Endothelial cell of umbilical vein (primary cell): ENCODE measurements around the gene WNT11. TPM values are rescaled to one million over a fixed set of nuclear protein-coding genes. Genes with fewer than 3 reads are reported as not detected.

ENCODE experiments used
- BruUV-seq: library from RNA; stranded (reverse); fragments of 400-500 nt; replicated peaks from 2 replicates; lab custom pipeline; 2021; lab: Mats Ljungman, UMichigan
- CTCF ChIA-PET: fragments of 300-600, 350-600 bp; sonication (Branson Sonifier 250); formaldehyde crosslinking; loops from one replicate; lab custom pipeline; 2021; ENCODE audit warnings: antibody characterized with exemption, inconsistent platforms; lab: Charles Lee
- POLR2A ChIA-PET: fragments of 300-600, 350-600 bp; sonication (Branson Sonifier 250); formaldehyde crosslinking; loops from one replicate; lab custom pipeline; 2021; ENCODE audit warnings: antibody characterized with exemption, inconsistent platforms; lab: Charles Lee
- DNase-seq: peaks from one replicate; pipeline ENCODE4 v3.0.0-alpha.2; 2011; ENCODE audit warnings: low read depth, low spot score
- FAIRE-seq: peaks from 2 replicates; lab custom pipeline; 2011; peaks lifted over from hg19 to GRCh38; lab: Jason Lieb, UNC
- H2AFZ ChIP-seq: 2 replicates; pipeline ENCODE4 v1.6.0; 2012; ENCODE audit warnings: low read depth, low read length, control low read depth, inconsistent platforms
- H3K27ac ChIP-seq: 2 replicates; pipeline ENCODE4 v1.5.1; 2011; ENCODE audit warnings: low read depth, mild to moderate bottlenecking, control low read depth, low read length, moderate library complexity; ENCODE audit not compliant: insufficient read depth
- H3K27me3 ChIP-seq, 2 experiments: 2 replicates each; pipeline versions ENCODE4 v1.6.0 to v1.6.1; 2011; ENCODE audit warnings: low read length in 2 of 2, mixed read lengths in 1 of 2; ENCODE audit not compliant: control insufficient read depth in 2 of 2, insufficient read depth in 2 of 2
- H3K36me3 ChIP-seq, 2 experiments: 2 replicates in 1 of 2; 3 replicates in 1 of 2; pipeline ENCODE4 v1.5.1; 2011; ENCODE audit warnings: low read length in 2 of 2, mild to moderate bottlenecking in 1 of 2, moderate library complexity in 1 of 2; ENCODE audit not compliant: control insufficient read depth in 2 of 2, insufficient read depth in 2 of 2; ENCODE audit errors: extremely low read depth in 1 of 2
- H3K4me1 ChIP-seq: 3 replicates; pipeline ENCODE4 v1.5.1; 2011; ENCODE audit warnings: mild to moderate bottlenecking, low read length; ENCODE audit not compliant: control insufficient read depth, insufficient read depth; ENCODE audit errors: extremely low read depth
- H3K4me2 ChIP-seq: 2 replicates; pipeline ENCODE4 v1.6.1; 2011; ENCODE audit warnings: low read length, control low read depth, mixed read lengths; ENCODE audit not compliant: insufficient read depth
- H3K4me3 ChIP-seq, 3 experiments: fragments of 200-600 bp in 1 of 3; sonication (generic), shearing (Covaris generic) in 1 of 3; replicated peaks in 1 of 3; 2 replicates each; pipeline ENCODE4 v1.5.1; 2011 to 2016; ENCODE audit warnings: control low read depth in 3 of 3, low read length in 3 of 3, mild to moderate bottlenecking in 2 of 3, inconsistent platforms in 1 of 3, low read depth in 1 of 3, moderate library complexity in 1 of 3; ENCODE audit not compliant: insufficient read depth in 1 of 3
- H3K79me2 ChIP-seq: 2 replicates; pipeline ENCODE4 v1.6.0; 2012; ENCODE audit warnings: low read length, inconsistent platforms; ENCODE audit not compliant: control insufficient read depth, insufficient read depth
- H3K9ac ChIP-seq: replicated peaks from 2 replicates; pipeline ENCODE3; 2011; ENCODE audit warnings: low read length, control low read depth; ENCODE audit not compliant: insufficient read depth; ENCODE audit errors: extremely low read depth
- H3K9me1 ChIP-seq: replicated peaks from 3 replicates; pipeline ENCODE4 v1.6.0; 2011; ENCODE audit warnings: mild to moderate bottlenecking, low read length; ENCODE audit not compliant: control insufficient read depth, insufficient read depth; ENCODE audit errors: extremely low read depth
- H3K9me3 ChIP-seq: replicated peaks from 2 replicates; pipeline ENCODE4 v1.5.1; 2012; ENCODE audit warnings: low read length, inconsistent platforms; ENCODE audit not compliant: control insufficient read depth, insufficient read depth
- H4K20me1 ChIP-seq: replicated peaks from 2 replicates; pipeline ENCODE3; 2011; ENCODE audit warnings: mild to moderate bottlenecking, low read length; ENCODE audit not compliant: control insufficient read depth, insufficient read depth; ENCODE audit errors: extremely low read depth
- EZH2 ChIP-seq: IDR thresholded peaks from 2 replicates; pipeline ENCODE4 v1.6.1; 2012; ENCODE audit warnings: borderline replicate concordance, low read depth, mild to moderate bottlenecking, moderate library complexity, low read length, inconsistent platforms; ENCODE audit not compliant: severe bottlenecking
- GATA2 ChIP-seq: IDR thresholded peaks from 2 replicates; pipeline ENCODE4 v1.7.0; 2011; ENCODE audit warnings: low read depth, mild to moderate bottlenecking, moderate library complexity, mixed read lengths, low read length; ENCODE audit not compliant: insufficient read length, insufficient read depth
- JUN ChIP-seq: IDR thresholded peaks from 2 replicates; pipeline ENCODE4 v1.6.1; 2011; ENCODE audit warnings: borderline replicate concordance, low read depth; ENCODE audit not compliant: insufficient read length, insufficient read depth
- MYC ChIP-seq: IDR thresholded peaks from one replicate; pipeline ENCODE4 v1.6.1; 2011; ENCODE audit warnings: mild to moderate bottlenecking, low read depth, low read length
- dilution Hi-C: fragments of 300-500 bp; cut with MboI; formaldehyde crosslinking; loops from one replicate; pipeline ENCODE4 v1.15.0; 2019; ENCODE audit warnings: low sequenced_read_pairs; ENCODE audit not compliant: extremely low pct_ligation_motif_present
- intact Hi-C: fragments of 100-400 bp; cut with micrococcal nuclease; formaldehyde crosslinking; loops from one replicate; pipeline ENCODE4 v1.10.0; 2022
- polyA plus RNA-seq, 4 experiments: library from polyadenylated mRNA; depleted of rRNA in 3 of 4; stranded (reverse) in 3 of 4; unstranded in 1 of 4; fragments of >200 nt; gene quantifications; 2 replicates each; pipeline versions ENCODE4 v1.2.1 to v1.2.3, GENCODE V29; 2011 to 2012; ENCODE audit warnings: missing spikeins in 1 of 4
- total RNA-seq: library from RNA; stranded (reverse); gene quantifications from 2 replicates; pipeline ENCODE4 v1.2.3, GENCODE V29; 2021
- TF ChIP-seq, protein P1 (sequence below), 2 donors: IDR thresholded peaks; 1 replicate in 1 of 2; 2 replicates in 1 of 2; pipeline ENCODE4 v1.5.1; 2011; ENCODE audit warnings: low read length in 2 of 2, mild to moderate bottlenecking in 2 of 2, moderate library complexity in 2 of 2, control low read depth in 1 of 2, inconsistent platforms in 1 of 2, low read depth in 1 of 2; ENCODE audit not compliant: insufficient read depth in 1 of 2; ENCODE audit errors: extremely low read depth in 1 of 2

WNT11 gene
- total and polyA plus RNA-seq, 2 donors (not counting 3 experiments of a cell fraction or from before 2014, with no cell fraction given): not detected

DNA sequence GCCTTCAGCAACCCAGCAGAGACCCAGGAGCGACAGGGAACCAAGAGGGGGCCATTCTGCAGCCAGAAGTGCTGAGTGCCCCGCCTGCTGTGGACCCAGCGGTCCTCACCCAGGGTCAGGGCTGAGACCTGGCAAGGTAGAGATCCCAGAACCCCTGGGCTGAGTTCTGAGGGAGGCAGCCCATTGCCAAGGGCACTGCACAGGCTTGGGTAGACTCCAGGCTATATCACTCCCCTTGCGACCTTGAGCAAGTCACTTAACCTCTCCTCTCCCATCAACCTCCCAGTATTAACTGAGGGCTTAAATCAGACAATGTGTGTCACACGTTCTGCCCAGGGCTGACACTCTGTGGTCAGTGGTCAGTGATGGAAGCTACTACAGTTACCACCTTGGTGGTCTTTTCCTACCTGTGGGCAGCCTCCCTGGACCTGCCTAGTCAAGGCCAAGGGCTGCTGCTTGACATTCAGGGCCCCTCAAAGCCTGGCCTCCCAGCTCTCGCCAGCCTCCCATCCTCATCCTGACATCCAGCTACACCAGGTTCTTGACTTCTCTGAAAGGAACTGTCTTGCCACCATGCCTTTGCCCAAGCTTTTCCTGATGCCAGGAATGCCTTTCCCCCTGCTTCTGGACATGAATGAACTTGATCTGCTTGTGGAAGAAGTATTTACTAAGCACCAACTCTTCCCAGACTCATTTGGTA lies 8.2 kb downstream of the WNT11 start:
- no peak for FAIRE-seq
- ChIA-PET CTCF (interaction anchor here (1.0 to 1.5 kb wide), 2 partner anchors 9 to 10 kb away, joined by 3 to 4 read pairs; no protein-coding TSS in a partner anchor), POLR2A (no interaction called here)
- H3K9ac ChIP-seq: no peak overlapping the region
- TF ChIP-seq JUN (no peak), MYC (no peak), GATA2 (no peak), EZH2 (no peak)
- TF ChIP-seq, protein P1, sequence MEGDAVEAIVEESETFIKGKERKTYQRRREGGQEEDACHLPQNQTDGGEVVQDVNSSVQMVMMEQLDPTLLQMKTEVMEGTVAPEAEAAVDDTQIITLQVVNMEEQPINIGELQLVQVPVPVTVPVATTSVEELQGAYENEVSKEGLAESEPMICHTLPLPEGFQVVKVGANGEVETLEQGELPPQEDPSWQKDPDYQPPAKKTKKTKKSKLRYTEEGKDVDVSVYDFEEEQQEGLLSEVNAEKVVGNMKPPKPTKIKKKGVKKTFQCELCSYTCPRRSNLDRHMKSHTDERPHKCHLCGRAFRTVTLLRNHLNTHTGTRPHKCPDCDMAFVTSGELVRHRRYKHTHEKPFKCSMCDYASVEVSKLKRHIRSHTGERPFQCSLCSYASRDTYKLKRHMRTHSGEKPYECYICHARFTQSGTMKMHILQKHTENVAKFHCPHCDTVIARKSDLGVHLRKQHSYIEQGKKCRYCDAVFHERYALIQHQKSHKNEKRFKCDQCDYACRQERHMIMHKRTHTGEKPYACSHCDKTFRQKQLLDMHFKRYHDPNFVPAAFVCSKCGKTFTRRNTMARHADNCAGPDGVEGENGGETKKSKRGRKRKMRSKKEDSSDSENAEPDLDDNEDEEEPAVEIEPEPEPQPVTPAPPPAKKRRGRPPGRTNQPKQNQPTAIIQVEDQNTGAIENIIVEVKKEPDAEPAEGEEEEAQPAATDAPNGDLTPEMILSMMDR (IDR thresholded peaks at IDR 0.05; ENCODE audit: extremely low read depth in 1 of 2, insufficient read depth in 1 of 2, low read depth in 1 of 2, low read length in 2 of 2): no peak
- H3K4me3 ChIP-seq: no peak overlapping the region
- no peaks in the 10 kb centered on the region for H3K9me3 ChIP-seq
- intact Hi-C loops (no loop called here), dilution Hi-C loops (no loop called here)
- no peaks in the 10 kb centered on the region for H3K79me2 ChIP-seq
- no peak for DNase-seq
- H3K27me3 ChIP-seq: no peaks in the 10 kb centered on the region
- H3K27ac ChIP-seq: no peak overlapping the region
- no peaks in the 10 kb centered on the region for H3K4me1 ChIP-seq
- no TSS peak for BruUV-seq
- no peaks in the 10 kb centered on the region for H3K36me3 ChIP-seq
- H4K20me1 ChIP-seq: no peaks in the 10 kb centered on the region
- H3K9me1 ChIP-seq: no peaks in the 10 kb centered on the region
- no peak overlapping the region for H3K4me2 ChIP-seq
- no peak overlapping the region for H2AFZ ChIP-seq
